Liver (tissue), 3 donors: ENCODE data around the gene CIB2.

ENCODE experiments used
- ATF3 ChIP-seq: IDR thresholded peaks from 2 replicates; pipeline ENCODE4 v1.6.1; 2016; ENCODE audit warnings: antibody characterized with exemption
- CTCF ChIP-seq: fragments of 150-350 bp; IDR thresholded peaks from 2 replicates; pipeline ENCODE4 v1.5.1; 2017; ENCODE audit warnings: improper control_type of control experiment, low read depth, low read length; ENCODE audit not compliant: missing input control
- GABPA ChIP-seq, 2 donors: IDR thresholded peaks in 1 of 2; conservative IDR thresholded peaks in 1 of 2; 2 replicates each; pipeline ENCODE4 v1.6.1; 2016; ENCODE audit warnings: antibody characterized with exemption in 2 of 2, mild to moderate bottlenecking in 1 of 2, moderate library complexity in 1 of 2
- HNF4A ChIP-seq, 2 donors: conservative IDR thresholded peaks; 2 replicates each; pipeline ENCODE4 v1.6.1; 2016; ENCODE audit warnings: antibody characterized with exemption in 2 of 2, mild to moderate bottlenecking in 2 of 2
- REST ChIP-seq: IDR thresholded peaks from 2 replicates; pipeline ENCODE4 v1.6.1; 2016; ENCODE audit warnings: antibody characterized with exemption, mild to moderate bottlenecking
- TAF1 ChIP-seq: conservative IDR thresholded peaks from 2 replicates; pipeline ENCODE4 v1.6.1; 2016; ENCODE audit warnings: antibody characterized with exemption, mild to moderate bottlenecking
- YY1 ChIP-seq: IDR thresholded peaks from 2 replicates; pipeline ENCODE4 v1.6.1; 2016; ENCODE audit warnings: antibody characterized with exemption, mild to moderate bottlenecking
- donor health status: healthy.
- donor health status: healthy.

- TF ChIP-seq CTCF = no peak
- TF ChIP-seq REST = no peak
- TF ChIP-seq GABPA (IDR thresholded peaks at IDR 0.05 in 1 of 2, conservative IDR thresholded peaks at IDR 0.05 in 1 of 2) = no peak
- no peak for TF ChIP-seq TAF1
- TF ChIP-seq YY1 = no peak
- TF ChIP-seq HNF4A (conservative IDR thresholded peaks at IDR 0.05) = no peak
- no peak for TF ChIP-seq ATF3
These were observed 48.1 kb downstream of the CIB2 start for GRCh38 chr15:78083186-78083585.
